HG02884 (cell line): ENCODE measurements around the gene MACROD2.
"Not testable (repeated sequence)": the region's sequence is repeated elsewhere in the genome, so short reads cannot be mapped to it uniquely, and the experiment has no call there.

Experiments
- ATAC-seq: cut with Tn5 transposase; IDR thresholded peaks from one replicate; pipeline ENCODE4 v1.9.1; 2021; ENCODE audit warnings: mild to moderate bottlenecking, moderate library complexity; ENCODE audit not compliant: unreplicated experiment

MACROD2 gene

DNA sequence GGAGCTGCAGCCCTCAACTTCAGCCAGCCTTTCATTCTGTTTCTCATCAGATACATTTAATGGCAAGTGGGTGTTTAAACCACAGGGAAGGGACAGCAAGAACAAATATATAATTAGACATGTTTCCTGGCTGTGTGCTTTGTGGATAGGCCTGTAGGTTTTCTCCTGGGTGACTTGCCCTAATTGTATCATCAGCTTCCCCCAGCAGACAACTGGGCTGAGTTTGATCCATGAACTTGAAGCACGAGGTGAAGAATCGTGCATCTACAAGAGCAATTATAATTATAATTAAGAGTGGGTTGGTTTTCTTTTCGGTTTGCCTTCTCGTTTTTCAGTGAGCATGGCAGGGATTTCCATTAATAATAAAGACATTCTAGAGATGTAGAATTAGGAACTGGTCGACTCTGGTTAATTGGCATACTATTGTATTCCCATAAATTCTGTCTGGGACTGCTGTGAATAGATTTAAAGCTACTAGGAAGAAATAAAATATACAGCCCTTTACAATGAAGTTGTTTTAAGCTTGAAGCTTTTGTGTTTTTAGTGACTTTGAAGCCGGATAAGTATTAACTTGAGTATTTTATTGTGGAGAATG is 1525.7 kb downstream of the MACROD2 start:
- no peak for ATAC-seq

DNA sequence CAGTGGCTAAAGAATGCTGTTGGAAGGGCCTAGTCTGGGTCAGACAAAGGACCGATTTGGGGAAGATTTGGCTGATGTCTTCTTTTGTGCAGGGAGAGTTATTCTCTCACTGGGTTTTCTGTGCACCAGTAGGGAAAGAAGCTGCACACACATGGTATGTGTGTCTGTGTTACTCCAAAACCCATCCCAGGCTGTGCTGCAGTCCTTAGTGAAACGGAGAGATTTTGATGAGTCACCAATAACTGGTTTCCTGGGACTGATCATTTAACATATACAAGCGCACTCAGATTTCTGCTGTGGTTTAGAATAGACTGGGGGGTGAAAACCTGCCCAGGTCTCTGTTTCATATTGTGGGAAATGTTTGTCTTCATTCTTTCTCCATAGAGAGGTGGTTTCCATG is 1528.1 kb downstream of the MACROD2 start:
- no peak for ATAC-seq

DNA sequence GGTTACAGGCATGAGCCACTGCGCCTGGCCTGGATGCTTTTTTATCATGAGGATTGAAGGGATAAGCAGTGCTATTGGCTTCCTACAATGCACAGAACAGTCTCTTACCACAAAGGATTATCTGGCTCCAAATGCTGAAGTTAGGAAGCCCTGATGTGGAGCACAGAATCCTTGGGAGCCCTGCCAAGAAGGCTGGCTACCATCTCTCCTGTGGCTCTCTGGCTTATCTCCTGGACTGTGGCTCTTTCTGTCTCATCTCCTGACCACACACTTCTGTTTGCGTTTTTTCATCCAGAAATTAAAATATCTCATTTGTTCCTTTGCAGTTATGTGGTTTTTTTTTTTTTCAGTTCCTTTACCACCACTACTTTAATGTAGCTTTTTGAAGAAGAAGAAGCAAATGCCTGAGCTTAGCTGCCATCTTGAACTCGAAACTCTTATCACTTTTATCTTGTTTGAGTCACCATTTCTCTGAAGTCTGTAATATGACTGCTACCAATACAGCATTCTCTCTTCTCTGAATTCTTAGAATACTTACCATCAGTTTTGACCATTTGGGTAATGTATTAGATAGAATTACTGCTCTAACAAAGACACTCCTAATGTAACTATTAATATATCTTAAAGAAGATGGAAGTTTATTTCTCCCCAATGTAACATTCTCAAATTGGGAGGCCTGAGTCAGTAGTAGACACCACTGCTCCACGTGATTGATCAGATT is 1533.2 kb downstream of the MACROD2 start:
- ATAC-seq: no peak

DNA sequence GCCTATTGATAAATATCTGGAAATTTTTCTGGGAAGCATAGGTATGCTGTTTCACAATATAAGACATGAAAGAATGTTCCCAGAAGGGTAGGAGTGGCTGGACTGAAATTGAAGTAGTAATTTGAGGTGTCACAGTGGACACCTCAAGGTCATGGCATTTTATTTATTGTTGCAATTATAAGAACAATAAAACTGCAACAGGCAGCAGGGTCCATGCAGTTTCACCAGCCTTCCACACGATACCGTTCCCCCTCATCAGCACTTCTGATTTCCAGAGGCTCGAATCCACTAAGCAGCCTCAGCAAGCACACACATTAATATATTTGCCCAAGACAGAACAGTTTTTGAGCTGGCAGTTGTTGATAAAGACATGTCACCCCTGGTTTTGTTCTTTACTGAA is 1540.5 kb downstream of the MACROD2 start:
- ATAC-seq: no peak

DNA sequence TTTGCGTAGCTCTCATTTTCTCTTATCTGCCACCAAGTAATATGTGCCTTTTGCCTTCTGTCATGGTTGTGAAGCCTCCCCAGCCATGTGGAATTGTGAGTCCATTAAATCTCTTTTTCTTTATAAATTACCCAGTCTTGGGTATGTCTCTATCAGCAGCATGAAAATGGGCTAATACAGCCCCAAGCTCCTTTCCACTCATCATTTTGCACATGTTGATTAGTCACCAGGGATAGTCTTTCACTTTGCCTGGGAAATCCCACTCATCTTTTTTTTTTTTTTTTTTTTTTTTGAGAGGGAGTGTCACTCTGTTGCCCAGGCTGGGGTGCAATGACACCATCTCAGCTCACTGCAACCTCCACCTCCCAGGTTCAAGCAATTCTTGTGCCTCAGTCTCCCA is 1541.9 kb downstream of the MACROD2 start:
- not testable (repeated sequence) for ATAC-seq

DNA sequence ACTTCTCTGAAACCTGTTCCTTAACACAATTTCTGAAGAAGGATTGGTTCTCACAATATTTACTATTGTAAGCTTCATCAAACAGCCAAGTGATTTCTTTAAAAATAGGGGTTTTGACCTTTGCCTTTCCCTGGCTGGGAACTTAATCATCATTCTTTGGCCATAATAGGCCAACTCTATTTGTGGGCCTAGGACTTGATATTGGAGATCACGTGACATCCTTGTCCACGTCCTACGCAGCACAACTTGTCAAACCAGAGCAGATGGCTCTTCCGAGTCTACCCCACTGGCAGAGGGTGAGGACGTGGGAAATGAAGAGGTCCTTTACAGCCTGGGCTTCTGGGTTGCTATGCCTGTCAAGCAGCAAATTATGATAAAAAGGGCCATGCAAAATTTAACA is 1547.3 kb downstream of the MACROD2 start:
- no peak for ATAC-seq

DNA sequence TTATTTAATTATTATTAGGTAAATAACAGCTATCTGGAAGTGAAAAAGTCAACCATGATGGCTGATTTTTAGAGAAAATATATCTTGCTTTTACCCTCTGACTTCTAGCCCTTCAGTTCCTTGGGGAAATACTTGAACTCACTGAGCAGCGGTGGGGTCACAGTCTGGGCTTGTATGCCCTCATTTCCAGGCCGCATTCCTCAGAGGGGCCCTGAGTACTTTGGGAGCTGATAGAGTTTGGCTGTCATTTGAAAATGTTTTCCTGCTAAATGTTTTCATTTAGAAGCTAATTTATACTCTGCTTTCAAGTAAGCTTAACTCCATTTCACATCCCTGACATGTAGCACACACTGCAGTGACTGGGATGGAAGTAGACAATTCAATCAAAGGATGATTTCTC is 1549.4 kb downstream of the MACROD2 start:
- no peak for ATAC-seq

DNA sequence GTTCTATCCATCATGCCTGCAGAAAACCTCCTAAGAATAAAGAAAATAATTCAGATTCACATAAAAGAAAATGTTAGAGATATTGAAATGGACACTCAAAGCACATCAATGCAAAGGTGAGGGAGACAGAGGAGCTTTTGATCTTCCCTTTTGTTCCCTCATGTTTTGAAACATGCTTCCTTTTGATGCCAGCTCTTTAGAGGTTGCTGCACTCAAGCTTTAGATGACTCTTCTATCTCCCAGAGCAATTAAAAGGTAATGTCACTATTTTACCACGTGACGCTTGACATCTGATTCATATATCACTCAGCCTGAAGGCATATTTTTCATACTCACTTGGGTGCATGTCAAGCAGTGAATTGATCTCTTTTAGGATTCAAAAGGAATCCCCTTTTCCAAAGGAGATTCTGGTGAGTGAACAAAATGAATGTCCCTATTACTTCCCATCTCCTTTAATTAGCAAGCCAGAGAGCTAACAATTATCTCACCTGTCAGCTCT is 1551.3 kb downstream of the MACROD2 start:
- ATAC-seq: no peak

DNA sequence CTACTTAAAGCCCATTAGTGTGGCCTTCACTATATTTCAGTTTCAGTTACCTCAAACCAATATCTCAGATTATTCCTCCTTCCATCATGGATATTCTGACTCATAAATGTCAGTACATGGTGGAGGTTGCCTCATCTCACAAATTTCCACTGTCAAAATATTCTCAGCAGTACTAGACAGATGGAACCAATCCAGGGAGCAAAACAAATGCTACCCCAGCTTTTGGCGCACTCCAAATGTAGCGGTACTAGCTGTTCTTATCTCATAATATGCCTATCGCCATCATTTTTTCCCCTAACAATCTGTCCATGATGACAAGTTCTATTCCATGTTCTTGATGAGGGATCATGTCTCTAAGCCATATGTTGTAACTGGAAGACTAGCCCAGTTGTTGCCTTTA is 1551.8 kb downstream of the MACROD2 start:
- ATAC-seq: no peak

DNA sequence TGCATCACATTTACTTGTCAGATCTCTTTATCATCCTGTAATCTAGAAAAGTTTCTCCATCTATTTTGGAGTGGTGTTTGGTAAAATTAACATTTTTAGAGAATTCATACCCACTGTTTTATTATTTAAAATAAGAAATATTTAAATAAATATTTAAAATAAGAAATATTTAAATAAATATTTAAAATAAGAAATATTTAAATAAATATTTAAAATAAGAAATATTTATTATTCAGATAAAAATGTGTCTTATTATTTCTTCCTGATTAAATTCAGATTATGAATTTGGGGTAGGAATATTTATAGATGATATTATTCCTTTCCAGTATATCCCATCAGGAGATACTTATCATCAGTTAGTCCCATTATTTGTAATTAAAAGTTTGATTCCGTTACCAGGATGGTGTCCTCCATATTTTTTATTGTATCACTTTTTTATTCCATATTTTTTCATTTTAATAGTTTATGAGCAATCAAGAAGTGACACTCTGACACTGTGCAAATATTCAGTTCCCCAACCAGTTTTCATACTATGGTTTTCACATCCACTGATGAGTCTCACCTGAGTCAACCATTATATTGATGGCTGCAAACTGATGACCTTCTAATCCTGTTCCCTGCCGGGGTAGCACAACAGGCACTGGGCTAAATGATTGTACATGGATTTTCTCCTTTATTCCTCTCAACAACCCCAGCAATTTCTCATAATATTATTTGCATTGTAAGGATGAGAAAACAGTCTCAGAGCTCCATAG is 1555.0 kb downstream of the MACROD2 start:
- ATAC-seq: no peak

DNA sequence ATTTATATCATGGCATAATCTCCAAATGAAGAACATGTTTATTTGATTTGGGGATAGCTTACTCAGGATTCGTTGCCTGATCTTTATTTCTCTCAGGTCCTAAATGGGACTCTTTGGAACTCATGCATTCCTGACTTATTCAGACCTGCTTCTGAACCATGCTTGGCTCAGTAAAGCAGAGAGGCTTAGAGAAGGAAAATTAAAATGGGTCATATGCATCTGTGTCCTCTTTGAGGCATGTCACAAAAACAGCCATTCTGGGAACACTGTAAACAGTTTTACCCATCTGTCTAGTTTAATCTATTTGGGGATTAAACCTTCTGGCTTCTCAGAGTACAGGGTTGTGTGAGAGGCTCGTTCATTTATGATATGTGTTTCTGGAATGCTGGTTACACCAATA is 1560.6 kb downstream of the MACROD2 start:
- no peak for ATAC-seq

DNA sequence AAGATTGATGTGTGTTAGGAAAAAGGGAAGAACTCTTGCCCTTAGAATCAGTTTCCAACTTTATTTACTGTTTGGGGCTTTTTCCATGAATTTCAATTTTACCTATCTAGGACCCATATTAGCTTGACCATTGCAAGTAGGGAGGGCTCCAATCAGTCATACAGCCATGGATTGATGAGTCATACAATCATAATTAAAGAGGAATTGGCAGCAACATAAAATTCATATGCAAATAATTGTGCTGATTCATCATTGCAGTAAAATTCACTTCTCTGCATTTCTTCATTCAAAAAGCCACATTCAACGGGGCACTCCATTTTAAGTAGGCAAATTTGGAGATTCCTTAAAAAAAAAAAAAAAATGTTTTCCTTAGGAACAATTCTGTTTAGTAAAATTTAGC is 1561.6 kb downstream of the MACROD2 start:
- no peak for ATAC-seq

DNA sequence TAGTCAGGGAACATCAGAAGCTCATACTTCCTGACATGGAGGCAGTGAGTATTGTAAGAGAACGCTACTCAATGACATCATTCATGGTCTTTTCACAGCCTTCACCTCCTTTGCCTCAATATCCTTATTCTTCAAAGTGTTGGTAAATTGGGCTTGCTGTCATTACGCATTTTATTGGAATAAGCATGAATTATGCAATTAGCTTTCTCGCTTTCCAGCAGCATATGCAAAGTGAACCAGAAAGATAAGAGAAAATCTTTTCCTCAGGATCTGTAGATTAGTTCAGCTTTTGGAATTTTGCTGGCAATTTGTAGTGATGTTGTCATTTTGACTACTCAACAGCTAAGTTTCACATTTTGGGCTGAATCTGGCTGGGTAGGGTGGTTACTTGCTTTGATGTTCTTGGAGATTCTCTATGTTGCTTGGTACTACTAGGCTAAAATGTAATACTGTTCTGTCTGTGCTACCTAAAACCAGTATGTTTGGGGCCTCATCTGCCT is 1565.8 kb downstream of the MACROD2 start:
- ATAC-seq: no peak

DNA sequence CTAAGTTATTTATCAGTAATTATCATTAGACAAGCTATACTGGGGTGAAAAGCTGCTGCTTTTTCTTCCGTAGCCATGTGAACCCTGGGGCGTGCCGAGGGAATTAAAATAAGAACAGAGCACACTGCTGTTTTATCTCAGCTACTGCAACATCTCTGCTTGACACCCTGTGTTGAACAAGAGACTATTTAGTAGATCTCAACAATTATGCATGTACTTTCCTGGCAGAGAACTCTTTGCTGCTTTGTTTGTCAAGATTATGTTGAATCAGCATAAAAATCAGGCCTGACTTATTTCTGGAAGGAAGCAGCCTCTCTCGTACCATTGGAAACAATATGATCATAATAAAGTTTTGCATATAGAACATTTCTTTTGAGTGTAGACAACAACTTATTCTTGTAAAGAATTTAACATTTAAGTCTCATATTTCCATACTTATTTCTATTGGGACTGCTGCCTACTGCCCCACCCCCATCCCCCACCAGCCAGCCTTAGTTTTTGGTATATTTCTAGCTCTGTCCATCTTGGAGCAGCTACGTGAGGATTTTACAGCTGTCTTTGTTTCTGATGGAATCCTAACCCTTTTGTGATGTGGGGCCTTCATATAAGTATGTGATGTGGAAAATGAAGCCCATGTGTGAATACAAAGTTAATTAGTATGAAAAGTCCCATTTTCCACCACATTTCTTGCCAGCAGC is 1566.5 kb downstream of the MACROD2 start:
- no peak for ATAC-seq

DNA sequence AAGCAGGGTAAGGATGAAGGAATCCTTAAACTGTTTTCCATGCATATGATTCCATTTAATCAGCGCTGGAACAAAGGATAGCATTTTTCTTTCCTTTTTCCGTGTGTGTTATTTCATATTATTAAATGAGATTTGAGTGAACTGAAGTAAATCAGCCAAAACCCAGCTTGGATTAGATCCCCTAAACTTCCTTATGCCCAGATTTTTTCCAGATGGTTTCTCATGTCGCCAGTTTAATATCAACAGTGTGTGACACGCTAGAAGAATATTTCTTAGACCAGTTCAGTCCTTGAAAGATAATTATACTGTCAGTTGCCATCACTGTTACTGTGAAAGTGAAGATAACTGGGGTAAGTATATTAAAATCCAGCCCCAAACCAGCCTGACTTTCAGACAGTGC is 1568.5 kb downstream of the MACROD2 start:
- ATAC-seq: no peak

DNA sequence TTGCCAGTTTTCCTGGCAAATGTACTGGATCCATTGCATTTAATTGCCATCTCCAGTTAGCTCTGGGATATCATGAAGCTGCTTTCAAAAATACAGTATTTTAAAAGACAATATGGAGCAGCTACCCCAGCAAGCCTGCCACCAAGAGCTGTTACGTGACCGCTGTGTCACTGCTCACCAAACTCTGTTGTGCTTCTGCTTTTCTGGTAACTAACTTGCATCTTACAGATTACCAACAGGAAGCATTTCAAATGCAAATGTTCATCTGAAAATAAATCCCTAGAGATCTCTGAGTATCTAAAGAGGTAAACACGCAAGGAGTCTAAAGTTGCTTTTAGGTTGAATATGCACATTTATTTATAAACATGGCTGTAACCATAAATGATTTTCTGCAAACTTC is 1569.7 kb downstream of the MACROD2 start:
- no peak for ATAC-seq

DNA sequence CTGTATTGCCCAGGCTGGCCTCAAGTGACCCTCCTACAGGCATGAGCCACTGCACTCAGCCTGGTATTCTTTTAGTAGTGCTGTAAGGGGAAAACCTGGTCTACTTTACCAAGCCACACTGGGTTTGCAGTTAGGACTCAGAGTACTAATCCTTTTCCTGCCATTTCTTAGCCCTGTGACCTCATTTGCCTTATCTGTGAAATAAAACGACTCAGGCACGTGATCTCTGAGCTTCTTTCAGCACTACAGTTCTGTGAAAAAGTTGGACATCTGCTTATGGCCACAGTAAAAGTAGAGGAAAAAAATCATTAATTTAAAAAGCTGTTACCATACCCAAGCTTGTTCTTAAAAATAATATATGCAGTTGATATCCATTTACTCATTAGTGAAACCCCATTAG is 1570.5 kb downstream of the MACROD2 start:
- no peak for ATAC-seq

DNA sequence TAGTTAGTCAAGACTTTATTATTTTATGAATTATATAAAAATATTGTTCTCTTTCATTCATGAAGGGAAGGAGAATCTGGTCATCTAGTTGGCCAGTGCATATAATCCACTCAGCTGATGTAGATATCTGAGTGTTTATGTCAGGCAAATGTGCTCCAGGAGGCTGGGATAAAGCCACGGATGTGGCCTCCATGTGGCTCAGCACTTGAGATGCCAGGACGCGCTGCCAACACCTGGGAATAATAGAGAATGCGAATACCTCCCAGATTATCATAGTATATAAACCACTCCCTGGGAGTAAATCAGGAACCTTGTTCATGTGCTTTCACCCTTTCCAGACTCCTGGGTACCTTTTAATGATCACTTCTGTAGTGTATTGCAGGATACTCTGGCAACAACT is 1571.9 kb downstream of the MACROD2 start:
- no peak for ATAC-seq

DNA sequence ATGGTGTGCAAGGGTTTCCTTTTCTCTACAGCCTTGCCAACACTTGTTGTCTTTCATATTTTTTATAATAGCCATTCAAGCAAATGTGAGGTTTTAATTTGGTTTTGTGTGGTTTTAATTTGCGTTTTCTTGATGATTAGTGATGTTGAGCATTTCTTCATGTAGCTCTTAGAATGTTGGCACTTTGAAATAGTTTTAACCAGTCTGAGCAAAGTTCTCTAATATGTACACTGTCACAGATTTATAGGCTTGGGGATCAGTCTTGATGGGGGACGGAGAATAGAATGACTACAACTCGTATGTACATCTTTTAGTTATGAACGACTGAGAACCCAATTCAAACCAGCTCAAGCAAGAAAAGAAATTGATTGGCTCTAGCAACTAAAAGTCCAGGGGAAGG is 1574.8 kb downstream of the MACROD2 start:
- no peak for ATAC-seq

DNA sequence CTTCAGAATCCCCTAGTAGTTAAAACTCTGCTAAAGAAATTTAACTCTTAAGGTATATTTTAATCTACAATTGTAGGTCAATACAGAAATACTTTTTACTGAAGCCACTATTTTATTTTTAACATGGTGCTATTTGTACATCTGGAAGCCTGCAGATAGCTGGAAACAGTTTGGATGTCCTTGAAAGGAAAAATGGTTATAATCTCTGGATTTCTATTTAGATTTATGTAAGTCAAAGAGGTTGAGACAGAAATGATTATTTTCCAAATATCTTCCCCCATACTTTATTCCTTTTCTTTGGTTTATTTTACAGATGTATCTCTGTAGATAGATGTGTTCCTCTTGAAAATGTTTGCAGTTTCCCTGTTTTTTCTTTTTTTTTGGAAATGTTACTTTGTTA is 1575.7 kb downstream of the MACROD2 start:
- no peak for ATAC-seq

DNA sequence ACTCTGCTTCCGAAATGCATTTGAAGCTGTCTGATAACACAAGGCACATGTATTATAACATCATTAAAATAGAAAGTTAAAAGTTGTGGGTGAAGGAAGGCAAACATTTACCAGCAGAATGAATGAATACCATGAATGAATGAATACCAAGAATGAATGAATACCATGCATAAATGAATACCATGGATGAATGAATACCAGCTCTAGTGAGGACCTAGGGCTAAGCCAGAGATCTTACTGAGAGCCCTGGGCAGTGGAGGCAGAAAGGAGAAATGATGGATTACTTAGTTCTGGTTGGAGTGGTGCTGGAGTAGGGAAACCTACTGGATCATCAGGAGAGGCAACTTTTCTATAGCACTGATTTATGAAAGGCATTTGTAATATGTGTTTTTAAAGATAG is 1579.9 kb downstream of the MACROD2 start:
- no peak for ATAC-seq
